NCI-H187 (cell line): ENCODE results near the gene CHGA.

Source experiments
- DNase-seq, 2 experiments: peaks; one replicate each; lab custom pipeline; 2025; lab: John Stamatoyannopoulos, UW

CHGA gene

DNA sequence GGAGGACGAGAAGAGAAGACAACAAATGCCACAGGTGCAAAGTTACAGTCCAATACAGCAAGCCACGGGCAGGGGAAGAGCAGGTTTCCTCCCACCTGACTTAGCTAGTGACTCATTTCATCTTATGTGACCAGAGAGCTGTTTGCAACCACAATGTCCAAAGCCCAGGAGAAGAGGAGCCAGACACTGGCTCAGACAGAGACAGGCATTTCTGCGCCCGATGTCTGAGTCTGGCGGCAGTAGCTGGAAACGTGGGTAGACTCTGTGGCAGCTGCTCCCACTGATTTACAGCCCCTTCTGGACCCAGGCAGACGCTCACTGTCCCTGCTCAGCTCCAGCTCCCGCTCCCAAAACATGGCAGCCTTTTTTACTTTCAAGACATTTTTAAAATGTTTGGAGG lies 60.0 kb downstream of the CHGA start:
- no peak for DNase-seq

- no peak for DNase-seq
Observed at GRCh38 chr14:92984082-92984788, 61.3 kb downstream of the CHGA start.
